Measurements from ENCODE around the gene NAALADL2. TPM values are rescaled to one million over a fixed set of nuclear protein-coding genes. Genes with fewer than 3 reads are reported as not detected.

NAALADL2 gene
- total RNA-seq, 1 experiment from 2014 or later: 1.6 TPM

GRCh38 chr3:175608911-175609310, 749.8 kb downstream of the NAALADL2 start:
- H3K4me2 ChIP-seq (ENCODE audit: insufficient read depth, insufficient read length, low read length): no peak overlapping the region
- no peaks in the 10 kb centered on the region for H3K23me2 ChIP-seq (ENCODE audit: insufficient read length, low read depth, low read length, poor library complexity, severe bottlenecking)
- H3K18ac ChIP-seq (ENCODE audit: insufficient read length, low read depth, low read length): no peak overlapping the region
- Mint-ChIP-seq H3K27ac (no peak overlapping the region), H3K27me3 (ENCODE audit: low read depth) (no peaks in the 10 kb centered on the region), H3K9me3 (no peaks in the 10 kb centered on the region), H3K36me3 (ENCODE audit: insufficient read depth in 1 of 3, low read depth in 3 of 3) (no peaks in the 10 kb centered on the region), H3K4me1 (peaks cover 6 to 9% of the 10 kb centered on the region in 2 experiments), H3K4me3 (no peak overlapping the region)
- no peak overlapping the region for H3K23ac ChIP-seq (ENCODE audit: insufficient read length, low read depth, low read length)
- no peak overlapping the region for H3K4ac ChIP-seq (ENCODE audit: low read depth, low read length)
- H3K9me3 ChIP-seq (ENCODE audit: control insufficient read depth, low read depth, low read length): no peaks in the 10 kb centered on the region
- H4K91ac ChIP-seq (ENCODE audit: insufficient read length, low read depth, low read length): no peak overlapping the region
- H2AFZ ChIP-seq (ENCODE audit: low read length): no peak overlapping the region
- no peak overlapping the region for H3K27ac ChIP-seq (ENCODE audit: insufficient read length, low read depth, low read length)
- H3K56ac ChIP-seq (ENCODE audit: insufficient read length, low read depth, low read length): no peak overlapping the region
- H4K5ac ChIP-seq (ENCODE audit: insufficient read length, low read depth, low read length): no peak overlapping the region
- no peaks in the 10 kb centered on the region for H4K20me1 ChIP-seq (ENCODE audit: control insufficient read depth, insufficient read depth, insufficient read length)
- H2BK5ac ChIP-seq (ENCODE audit: insufficient read length, low read length): no peak overlapping the region
- DNase-seq: no peak
- TF ChIP-seq CTCF (conservative IDR thresholded peaks at IDR 0.05): no peak
- no peaks in the 10 kb centered on the region for H3K27me3 ChIP-seq (ENCODE audit: insufficient read depth, low read length)
- H3K4me1 ChIP-seq (ENCODE audit: insufficient read depth, low read length): no peaks in the 10 kb centered on the region
- H4K8ac ChIP-seq (replicated peaks; ENCODE audit: insufficient read length, low read depth, low read length): no peak overlapping the region
- H2BK15ac ChIP-seq (ENCODE audit: low read depth, low read length): no peak overlapping the region
- no peak overlapping the region for H2BK20ac ChIP-seq (ENCODE audit: low read depth, low read length, poor library complexity, severe bottlenecking)
- H3K79me1 ChIP-seq (ENCODE audit: insufficient read depth, low read depth, low read length, poor library complexity, severe bottlenecking): no peaks in the 10 kb centered on the region
- no peak overlapping the region for H3K9ac ChIP-seq (ENCODE audit: extremely low read depth, insufficient read length, low read length)
- no CpG with 5 or more reads among the region's 2 CpGs for WGBS (ENCODE audit: extremely low coverage, insufficient read length, low lambda C conversion rate)
- H3K79me2 ChIP-seq (ENCODE audit: insufficient read depth, low read length): no peaks in the 10 kb centered on the region
- H2AK5ac ChIP-seq (ENCODE audit: insufficient read length, low read length): no peak overlapping the region
- H3K14ac ChIP-seq (ENCODE audit: insufficient read depth, low read length): no peak overlapping the region
- H2BK12ac ChIP-seq (ENCODE audit: insufficient read length, low read depth, low read length): no peak overlapping the region
- no peak overlapping the region for H3T11ph ChIP-seq (ENCODE audit: low read length)
- H2BK120ac ChIP-seq (ENCODE audit: low read depth, low read length, poor library complexity, severe bottlenecking): no peak overlapping the region

All from H9 (cell line).